Osteoblast (primary cell): ENCODE data around the gene MRGPRX3. TPM values are rescaled to one million over a fixed set of nuclear protein-coding genes. Genes with fewer than 3 reads are reported as not detected.

Source experiments
- DNase-seq: peaks from one replicate; pipeline ENCODE4 v3.0.0; 2011; ENCODE audit warnings: low spot score, mixed read lengths; ENCODE audit not compliant: insufficient read length; ENCODE audit errors: missing footprints
- H2AFZ ChIP-seq: 2 replicates; pipeline ENCODE4 v1.6.0; 2011; ENCODE audit warnings: mild to moderate bottlenecking, low read length
- H3K27ac ChIP-seq: 2 replicates; pipeline ENCODE4 v1.5.1; 2011; ENCODE audit warnings: mild to moderate bottlenecking, low read depth, low read length, moderate library complexity
- H3K27me3 ChIP-seq: 2 replicates; pipeline ENCODE4 v1.6.0; 2012; ENCODE audit warnings: mild to moderate bottlenecking, control low read depth, inconsistent platforms, low read length, moderate library complexity; ENCODE audit not compliant: insufficient read depth
- H3K36me3 ChIP-seq: 2 replicates; pipeline ENCODE4 v1.5.1; 2011; ENCODE audit warnings: mild to moderate bottlenecking, low read length, control low read depth, moderate library complexity; ENCODE audit not compliant: insufficient read depth
- H3K4me1 ChIP-seq: 2 replicates; pipeline ENCODE4 v1.5.1; 2011; ENCODE audit warnings: mild to moderate bottlenecking, low read length, control low read depth, moderate library complexity; ENCODE audit not compliant: insufficient read depth
- H3K4me2 ChIP-seq: 2 replicates; pipeline ENCODE4 v1.6.0; 2011; ENCODE audit warnings: mild to moderate bottlenecking, low read length; ENCODE audit not compliant: insufficient read depth
- H3K4me3 ChIP-seq: fragments of 200-600 bp; sonication (generic); 3 replicates; pipeline ENCODE4 v1.5.1; 2012; ENCODE audit warnings: mild to moderate bottlenecking, low read length, inconsistent platforms; ENCODE audit not compliant: insufficient read depth
- H3K79me2 ChIP-seq: 2 replicates; pipeline ENCODE4 v1.6.0; 2012; ENCODE audit warnings: mild to moderate bottlenecking, low read length, control low read depth, inconsistent platforms; ENCODE audit not compliant: insufficient read depth
- H3K9me3 ChIP-seq: 2 replicates; pipeline ENCODE4 v1.5.1; 2011; ENCODE audit warnings: low read depth, low read length, control low read depth
- H4K20me1 ChIP-seq: 2 replicates; pipeline ENCODE4 v1.6.0; 2012; ENCODE audit warnings: mild to moderate bottlenecking, low read length, control low read depth; ENCODE audit not compliant: insufficient read depth
- CTCF ChIP-seq: IDR thresholded peaks from 2 replicates; pipeline ENCODE4 v1.5.1; 2011; ENCODE audit warnings: mild to moderate bottlenecking, low read depth, low read length, moderate library complexity; ENCODE audit errors: extremely low read depth
- total RNA-seq: library from RNA; depleted of rRNA; stranded (reverse); fragments of >200 nt; gene quantifications from 2 replicates; pipeline ENCODE4 v1.2.3, GENCODE V29; 2012

MRGPRX3 gene
- not detected in 2 replicates for total RNA-seq

- DNase-seq: no peak
- no peak within 1 kb of the TSS for H3K27ac ChIP-seq
- TF ChIP-seq CTCF: no peak
Observed at GRCh38 chr11:18132341-18132740, at the start of gene MRGPRX3. Gene MRGPRX3 (plus strand): TSS chr11:18132571. CDS start chr11:18137203, 4,632 bp downstream.

GRCh38 chr11:18088366-18088765, 44.0 kb upstream of the MRGPRX3 start:
- H2AFZ ChIP-seq: no peak overlapping the region
- H3K36me3 ChIP-seq: peaks cover 17% of the 10 kb centered on the region
- peaks cover 4% of the 10 kb centered on the region for H3K4me1 ChIP-seq
- H3K4me3 ChIP-seq: no peak overlapping the region
- no peak for DNase-seq
- H4K20me1 ChIP-seq: no peaks in the 10 kb centered on the region
- no peak overlapping the region for H3K4me2 ChIP-seq
- H3K79me2 ChIP-seq: no peaks in the 10 kb centered on the region
- no peaks in the 10 kb centered on the region for H3K9me3 ChIP-seq
- H3K27me3 ChIP-seq: no peaks in the 10 kb centered on the region
- no peak overlapping the region for H3K27ac ChIP-seq
- no peak for TF ChIP-seq CTCF

More at GRCh38 chr11:18132341-18132740, at the start of gene MRGPRX3:
- H3K9me3 ChIP-seq: no peaks in the 10 kb centered on the region
- H4K20me1 ChIP-seq: no peaks in the 10 kb centered on the region
- no peak within 1 kb of the TSS for H3K4me3 ChIP-seq
- no peaks in the 10 kb centered on the region for H3K4me1 ChIP-seq
- no peaks in the 10 kb centered on the region for H3K79me2 ChIP-seq
- peaks cover 9% of the 10 kb centered on the region for H3K27me3 ChIP-seq
- no peak within 1 kb of the TSS for H3K4me2 ChIP-seq
- H2AFZ ChIP-seq: no peak within 1 kb of the TSS
- no peaks in the 10 kb centered on the region for H3K36me3 ChIP-seq

- Histone ChIP-seq H3K79me2 (no peaks in the 10 kb centered on the region), H3K27me3 (no peaks in the 10 kb centered on the region), H3K27ac (no peak overlapping the region), H3K4me2 (no peak overlapping the region), H3K36me3 (peaks cover 22% of the 10 kb centered on the region), H4K20me1 (no peaks in the 10 kb centered on the region), H3K4me1 (peaks cover 4% of the 10 kb centered on the region), H3K9me3 (no peaks in the 10 kb centered on the region), H2AFZ (no peak overlapping the region), H3K4me3 (no peak overlapping the region)
- no peak for DNase-seq
- TF ChIP-seq CTCF: no peak
Observed at GRCh38 chr11:18088966-18089365, 43.4 kb upstream of the MRGPRX3 start.

GRCh38 chr11:18091731-18092130, 40.6 kb upstream of the MRGPRX3 start:
- no peak for TF ChIP-seq CTCF
- Histone ChIP-seq H3K4me3 (no peak overlapping the region), H3K27ac (no peak overlapping the region), H4K20me1 (no peaks in the 10 kb centered on the region), H3K79me2 (no peaks in the 10 kb centered on the region), H3K4me1 (no peaks in the 10 kb centered on the region), H2AFZ (no peak overlapping the region), H3K36me3 (peaks cover 18% of the 10 kb centered on the region), H3K9me3 (no peaks in the 10 kb centered on the region), H3K27me3 (no peaks in the 10 kb centered on the region), H3K4me2 (no peak overlapping the region)
- DNase-seq: no peak
